GM18526 (cell line): ENCODE measurements around the gene LHX4.

ENCODE experiments used
- POLR2A ChIP-seq: IDR thresholded peaks from 3 replicates; pipeline ENCODE4 v1.6.1; 2011; ENCODE audit not compliant: insufficient read length; ENCODE audit errors: extremely low read depth

LHX4 gene

GRCh38 chr1:180275726-180276125 is 45.7 kb downstream of the LHX4 start:
- TF ChIP-seq POLR2A, result no peak

GRCh38 chr1:180277476-180278193 is 47.6 kb downstream of the LHX4 start:
- TF ChIP-seq POLR2A, result no peak

GRCh38 chr1:180278194-180278515 is 48.1 kb downstream of the LHX4 start:
- TF ChIP-seq POLR2A, result no peak

- no peak for TF ChIP-seq POLR2A
Observed at GRCh38 chr1:180278596-180279395, 48.7 kb downstream of the LHX4 start.

- TF ChIP-seq POLR2A, result no peak
Observed at GRCh38 chr1:180279651-180280050, 49.6 kb downstream of the LHX4 start.

GRCh38 chr1:180280617-180281016 is 50.6 kb downstream of the LHX4 start:
- TF ChIP-seq POLR2A, result no peak

GRCh38 chr1:180281490-180281889 is 51.4 kb downstream of the LHX4 start:
- TF ChIP-seq POLR2A, result no peak

- no peak for TF ChIP-seq POLR2A
Observed at GRCh38 chr1:180282401-180283044, 52.5 kb downstream of the LHX4 start.

- TF ChIP-seq POLR2A, result no peak
Observed at GRCh38 chr1:180283098-180283497, 53.0 kb downstream of the LHX4 start.

- TF ChIP-seq POLR2A, result no peak
Observed at GRCh38 chr1:180286417-180286816, 56.4 kb downstream of the LHX4 start.

- TF ChIP-seq POLR2A, result no peak
Observed at GRCh38 chr1:180287988-180288705, 58.1 kb downstream of the LHX4 start.

GRCh38 chr1:180288940-180289339 is 58.9 kb downstream of the LHX4 start:
- TF ChIP-seq POLR2A, result no peak

- TF ChIP-seq POLR2A, result no peak
Observed at GRCh38 chr1:180290265-180291001, 60.4 kb downstream of the LHX4 start.

GRCh38 chr1:180291004-180291403 is 60.9 kb downstream of the LHX4 start:
- no peak for TF ChIP-seq POLR2A

GRCh38 chr1:180294711-180295110 is 64.6 kb downstream of the LHX4 start:
- no peak for TF ChIP-seq POLR2A
